Fibroblast of skin of abdomen (primary cell): Measurements from ENCODE around the gene AGPAT2. TPM values are rescaled to one million over a fixed set of nuclear protein-coding genes. Genes with fewer than 3 reads are reported as not detected.

Experiments used
- DNase-seq: peaks from one replicate; pipeline ENCODE4 v3.0.0-alpha.2; 2013
- polyA plus RNA-seq, 2 experiments: library from polyadenylated mRNA; unstranded; fragments of 120-200 nt; gene quantifications; one replicate each; pipeline ENCODE4 v1.2.1, GENCODE V29; 2013; ENCODE audit not compliant: insufficient read length in 2 of 2

The AGPAT2 gene
- 23.3 TPM for polyA plus RNA-seq (2013, experiment 1 of 2; ENCODE audit: insufficient read length)
- 25.2 TPM for polyA plus RNA-seq (2013, experiment 2 of 2; ENCODE audit: insufficient read length)

DNA sequence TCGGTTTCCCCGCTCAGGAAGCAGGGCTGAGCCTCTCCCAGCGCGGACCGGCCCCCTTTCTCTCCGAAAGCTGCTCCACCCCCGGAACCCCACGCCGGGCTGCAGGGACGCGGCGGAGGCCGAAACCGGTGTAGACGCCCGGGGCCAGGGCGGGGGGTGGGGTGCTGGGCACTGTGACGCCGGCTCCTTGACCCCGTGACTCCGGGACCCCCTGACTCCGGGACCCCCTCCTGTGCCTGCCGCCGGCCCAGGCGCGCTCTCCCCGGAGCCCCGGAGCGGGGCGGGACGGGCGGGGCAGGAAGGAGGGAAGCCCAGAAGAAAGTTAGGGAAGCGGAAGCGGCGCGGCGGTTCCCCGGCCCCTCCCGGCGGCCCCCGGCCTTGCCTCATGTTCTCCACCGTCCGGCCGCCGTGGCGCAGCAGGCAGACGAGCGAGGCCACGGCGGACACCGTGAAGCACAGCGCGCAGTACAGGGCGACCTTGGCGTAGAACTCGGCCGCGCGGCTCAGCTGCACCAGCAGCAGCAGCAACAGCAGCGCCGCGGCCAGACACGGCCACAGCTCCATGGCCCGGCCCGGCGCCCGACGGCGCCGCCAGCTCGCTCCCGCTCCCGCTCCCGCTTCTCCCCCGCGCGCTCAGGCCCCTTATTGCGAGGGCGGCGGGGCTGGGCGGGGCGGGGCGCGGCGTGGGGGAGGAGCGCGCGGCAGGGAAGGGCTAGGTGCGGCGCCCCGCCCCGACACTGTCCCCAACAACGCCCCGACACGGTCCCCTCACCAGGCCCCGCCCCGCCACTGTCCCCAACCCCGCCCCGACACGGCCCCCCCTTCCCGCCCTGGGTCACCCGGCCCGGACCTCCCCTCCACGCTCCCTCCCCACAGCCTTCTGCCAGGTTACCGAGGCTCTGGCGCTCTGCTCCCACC, at the start of gene AGPAT2:
AGPAT2 (minus strand) TSS at position 664 of the 918 bp plus-strand sequence; CDS start at position 564, 100 bp downstream.
- DNase-seq = peak; percentile 31

DNA sequence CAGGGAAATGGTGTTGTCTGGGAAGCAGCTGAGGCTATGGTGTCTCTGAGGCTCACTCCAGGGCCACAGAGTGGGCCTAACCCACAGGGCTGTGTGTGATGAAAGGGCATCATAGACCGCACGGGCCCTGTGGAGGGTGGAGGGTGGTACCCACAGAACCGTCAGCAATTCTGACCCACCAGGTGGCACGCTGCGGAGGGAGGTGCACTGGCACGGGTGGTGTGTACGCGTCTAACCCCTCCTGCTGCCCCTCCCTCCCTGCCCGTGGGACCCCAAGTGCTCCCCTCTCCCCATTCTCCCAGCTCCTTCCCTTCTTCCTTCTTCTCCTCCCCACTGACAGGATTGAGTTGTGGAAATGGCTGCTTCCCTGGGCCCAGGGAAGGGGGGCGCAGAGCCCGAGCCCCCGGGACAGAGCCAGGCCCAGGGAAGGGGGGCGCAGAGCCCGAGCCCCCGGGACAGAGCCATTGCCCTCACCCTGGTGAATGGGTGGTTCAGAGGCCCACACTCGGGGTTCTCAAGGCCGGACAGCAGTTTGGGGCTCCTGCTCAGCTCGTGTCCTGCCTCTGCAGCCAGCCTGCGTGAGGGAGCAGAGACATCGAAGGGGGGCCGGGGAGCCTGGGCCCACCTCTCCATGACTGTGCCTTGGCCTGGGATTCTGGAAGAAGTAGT, 48.7 kb upstream of the AGPAT2 start:
- no peak for DNase-seq

DNA sequence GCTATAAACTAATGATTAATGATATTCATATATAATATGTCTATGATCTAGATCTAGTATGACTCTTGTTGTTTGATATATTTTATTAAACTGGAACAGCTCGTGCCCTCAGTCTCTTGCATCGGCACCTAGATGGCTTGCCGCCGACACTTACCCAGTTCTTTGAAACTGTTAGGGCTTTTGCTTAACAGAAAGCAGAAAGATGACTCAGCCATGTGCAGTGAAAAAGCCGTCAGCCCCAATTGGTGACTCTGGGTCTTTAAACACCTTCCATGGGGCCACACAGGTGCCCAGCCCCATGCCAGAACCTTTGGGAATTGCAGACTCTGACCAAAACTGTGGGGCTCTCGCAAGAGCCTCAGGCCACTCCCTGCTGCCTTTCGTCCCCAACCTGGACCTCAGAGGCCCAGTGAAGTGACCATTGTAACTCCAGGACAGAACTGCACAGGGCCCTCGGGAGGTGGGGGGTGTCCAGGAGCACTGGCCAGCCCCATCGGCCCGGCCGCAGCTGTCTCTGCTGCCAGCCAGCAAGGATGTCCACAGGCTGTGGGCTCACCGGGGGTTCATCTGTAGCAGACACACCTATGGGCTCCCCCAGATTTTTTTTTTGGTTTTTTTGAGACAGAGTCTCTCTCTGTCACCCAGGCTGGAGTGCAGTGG, 47.7 kb upstream of the AGPAT2 start:
- no peak for DNase-seq

DNA sequence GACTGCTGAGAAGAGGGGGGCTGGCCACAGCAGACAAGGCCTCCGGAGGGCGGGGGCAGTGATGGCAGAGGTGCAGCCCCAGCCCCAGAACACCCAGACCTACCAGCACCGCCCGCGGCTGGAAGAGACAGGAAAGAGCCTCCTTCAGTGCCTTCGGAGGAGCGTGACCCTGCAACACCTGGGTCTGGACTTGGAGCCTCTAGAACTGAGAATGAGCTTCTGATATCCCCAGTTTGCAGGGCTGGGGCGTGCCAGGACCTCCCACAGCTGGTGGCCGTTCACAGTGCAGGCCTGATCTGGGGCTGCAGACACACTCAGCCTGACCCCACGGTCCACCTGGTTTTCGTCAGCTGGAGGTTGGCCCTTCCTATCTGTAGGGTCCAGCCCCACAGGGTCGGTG, 46.4 kb upstream of the AGPAT2 start:
- no peak for DNase-seq

DNA sequence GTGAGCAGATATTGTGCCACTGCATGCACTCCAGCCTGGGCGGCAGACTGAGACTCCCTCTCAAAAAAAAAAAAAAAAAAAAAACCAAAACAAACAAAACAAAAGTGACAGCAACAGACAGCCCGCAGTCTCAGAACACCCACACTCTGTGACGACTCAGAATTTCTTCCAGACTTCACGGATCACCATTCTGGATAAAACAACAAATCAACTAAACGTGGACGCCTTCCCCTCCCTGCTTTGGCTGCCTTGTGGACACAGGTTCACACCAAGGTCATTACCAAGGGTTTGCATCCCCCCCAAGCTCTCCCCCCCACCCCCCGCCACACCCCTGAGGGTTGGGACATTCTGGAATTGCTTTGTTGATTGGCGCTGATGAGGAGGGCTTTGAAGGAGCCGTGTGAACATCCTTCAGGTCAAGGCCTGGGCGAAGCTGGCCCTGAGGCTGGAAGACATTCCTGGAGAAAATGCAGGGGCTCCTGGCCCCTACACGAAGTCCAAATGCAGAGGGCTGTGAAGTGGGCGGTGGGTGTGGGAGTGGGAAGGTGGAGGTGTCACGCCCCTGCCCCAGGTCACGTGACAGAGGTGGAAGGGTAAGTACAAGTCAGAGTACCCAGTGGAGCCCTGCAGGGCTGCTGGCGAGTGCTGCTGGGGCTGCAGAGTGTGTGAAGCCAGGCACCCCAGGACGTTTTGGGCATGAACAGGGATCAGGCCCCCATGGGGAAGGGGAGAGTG, 45.4 kb upstream of the AGPAT2 start:
- DNase-seq = no peak

DNA sequence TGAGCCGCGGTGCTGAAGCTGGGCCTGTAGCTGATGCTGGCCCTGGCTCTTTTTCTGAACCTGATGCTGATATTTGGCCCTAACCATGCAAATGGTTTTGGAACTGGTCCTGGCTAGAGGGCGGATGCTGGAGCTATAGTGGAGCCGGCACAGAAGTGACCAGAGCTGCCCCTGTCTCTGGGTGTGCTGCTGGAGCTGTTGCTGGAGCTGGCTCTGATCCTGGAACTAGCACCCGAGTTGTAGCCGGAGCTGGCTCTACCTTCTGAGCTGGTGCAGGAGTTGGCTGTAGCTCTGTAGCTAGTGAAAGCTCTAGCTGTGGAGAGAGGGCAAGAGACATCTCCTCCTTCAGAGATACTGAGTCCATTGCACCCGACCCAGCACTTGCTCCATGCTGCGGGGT, 42.7 kb upstream of the AGPAT2 start:
- no peak for DNase-seq

DNA sequence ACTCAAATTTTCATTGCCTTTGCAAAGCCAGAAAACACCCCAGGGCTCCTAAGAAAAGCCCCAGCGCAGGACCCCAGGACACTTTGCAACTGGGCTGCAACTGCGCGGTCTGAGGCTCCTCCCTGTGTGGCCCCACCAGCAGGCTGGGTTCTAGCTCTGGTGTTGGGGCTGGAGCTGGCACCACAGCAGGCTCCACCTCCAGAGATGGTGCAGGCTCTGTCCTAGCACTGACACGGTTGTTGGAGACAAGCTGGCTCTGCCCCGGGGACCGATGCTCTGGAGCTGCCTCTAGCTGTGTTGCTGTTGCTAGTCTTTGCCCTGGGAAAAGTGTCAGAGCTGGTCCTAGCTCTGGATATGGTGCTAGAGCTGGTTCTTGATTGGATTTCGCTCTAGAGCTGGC, 41.9 kb upstream of the AGPAT2 start:
- DNase-seq = no peak

DNA sequence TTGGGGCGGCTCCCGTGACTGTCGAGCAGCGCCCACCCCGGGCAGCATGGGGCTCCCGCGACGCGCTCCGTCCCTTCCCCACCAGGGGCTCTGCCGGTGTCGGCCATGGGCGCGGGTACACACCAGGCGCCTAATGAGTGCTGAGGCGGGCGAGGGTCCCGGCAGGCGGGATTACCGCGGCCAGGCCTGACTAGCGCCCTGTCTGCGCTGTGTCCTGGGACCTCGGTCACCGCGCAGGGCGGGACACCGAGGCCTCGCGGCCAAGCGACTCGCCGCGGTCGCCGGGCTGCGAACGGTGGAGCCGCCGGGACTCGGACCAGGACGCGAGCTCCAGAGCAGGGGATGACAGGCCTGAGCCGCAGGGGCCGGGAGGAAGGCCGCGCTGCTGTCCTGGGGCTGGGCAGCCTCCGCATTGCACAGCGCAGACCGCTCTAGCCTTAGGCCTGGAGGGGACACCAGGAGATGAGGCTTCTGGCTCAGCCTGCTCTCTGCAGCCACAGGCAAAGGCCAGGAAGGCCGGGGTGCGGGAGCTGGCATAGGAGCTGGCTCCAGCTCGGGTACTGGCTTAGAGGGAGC, 41.4 kb upstream of the AGPAT2 start:
- peak; percentile 18 for DNase-seq

DNA sequence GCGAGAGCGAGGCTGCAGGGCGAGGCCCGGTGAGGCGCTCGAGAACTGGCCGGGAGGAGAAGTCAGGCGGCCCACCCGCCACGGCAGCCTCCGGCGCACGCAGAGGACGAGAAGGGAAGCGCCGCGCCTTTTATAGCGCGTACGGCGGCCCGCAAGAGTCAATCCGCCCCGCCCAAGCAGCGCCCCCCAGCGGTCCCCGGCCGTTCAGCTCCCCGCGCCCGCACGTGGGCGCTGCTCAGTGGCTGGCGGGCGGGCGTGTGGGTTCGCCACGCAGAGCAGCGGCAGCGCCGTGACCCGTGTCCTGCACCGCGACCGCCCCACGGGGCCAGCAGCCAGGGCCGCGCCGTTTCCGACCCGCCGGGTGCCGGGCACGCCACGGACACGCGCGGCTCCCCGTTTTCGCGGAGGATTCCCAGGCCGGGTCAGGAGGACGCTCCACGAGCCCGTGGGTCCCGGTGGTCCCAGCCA, 40.9 kb upstream of the AGPAT2 start:
- peak; percentile 90 for DNase-seq

DNA sequence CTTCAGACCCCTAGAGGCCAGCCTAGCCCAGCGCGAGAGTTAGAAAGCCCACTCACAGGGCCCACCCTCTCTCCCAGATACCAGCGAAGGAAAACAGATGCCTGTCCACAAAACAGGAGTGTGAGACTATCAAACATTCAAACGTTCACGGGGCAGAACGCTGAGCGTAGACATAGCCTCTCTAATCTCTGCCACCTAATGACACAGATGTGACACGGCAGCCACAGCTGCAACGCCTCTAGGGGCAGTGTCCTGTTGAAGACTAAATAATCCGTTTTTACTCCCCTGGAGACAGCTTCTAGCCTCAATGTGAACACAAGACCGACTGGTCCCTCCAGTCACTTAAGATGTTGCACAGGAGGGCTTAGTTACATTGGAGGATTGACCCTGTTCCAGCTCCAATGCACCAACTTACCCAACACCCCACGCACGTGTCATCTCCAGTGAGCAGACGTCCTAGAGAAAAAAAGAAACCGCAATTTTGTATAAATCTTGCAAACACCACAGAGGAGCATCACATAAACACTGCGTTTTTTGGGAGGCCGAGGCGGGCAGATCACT, 39.5 kb upstream of the AGPAT2 start:
- no peak for DNase-seq

DNA sequence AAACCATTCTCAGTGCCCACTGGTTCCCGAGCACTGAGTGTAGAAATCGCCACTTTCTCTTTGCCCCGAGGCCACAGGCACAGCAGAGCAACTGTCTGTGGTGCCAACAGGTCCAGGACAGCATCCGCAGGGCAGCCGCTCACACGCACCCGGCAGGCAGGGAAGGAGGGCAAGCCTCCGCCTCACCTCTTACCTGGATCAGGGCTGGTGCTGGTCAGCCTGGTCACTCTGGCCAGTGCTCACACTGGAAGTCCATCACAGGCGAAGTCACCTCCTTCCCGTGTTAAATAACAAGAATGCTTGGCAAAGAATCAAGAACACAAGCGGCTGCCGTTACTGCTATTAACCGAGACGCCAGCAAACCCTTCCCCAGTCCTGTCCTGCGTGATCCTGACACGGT, 38.9 kb upstream of the AGPAT2 start:
- no peak for DNase-seq

DNA sequence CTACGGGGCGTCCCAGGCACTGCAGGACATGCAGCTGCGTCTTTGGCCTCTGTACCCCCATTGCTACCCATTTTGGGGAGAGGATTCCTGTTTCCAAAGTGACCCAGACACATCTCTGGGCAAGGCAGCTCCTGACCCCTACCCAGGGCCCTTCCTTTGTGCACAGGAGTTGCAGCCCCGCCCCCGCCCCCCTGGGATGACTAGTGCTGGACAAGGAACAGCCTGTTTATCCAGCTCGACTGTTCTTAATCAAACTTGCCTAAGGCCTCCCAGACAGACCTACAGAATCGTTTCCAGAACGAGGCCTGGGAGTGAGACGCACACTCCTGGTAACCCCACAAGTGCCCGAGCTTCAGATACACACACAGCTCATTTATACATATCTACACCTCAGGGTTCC, 38.4 kb upstream of the AGPAT2 start:
- DNase-seq = peak; percentile 30

DNA sequence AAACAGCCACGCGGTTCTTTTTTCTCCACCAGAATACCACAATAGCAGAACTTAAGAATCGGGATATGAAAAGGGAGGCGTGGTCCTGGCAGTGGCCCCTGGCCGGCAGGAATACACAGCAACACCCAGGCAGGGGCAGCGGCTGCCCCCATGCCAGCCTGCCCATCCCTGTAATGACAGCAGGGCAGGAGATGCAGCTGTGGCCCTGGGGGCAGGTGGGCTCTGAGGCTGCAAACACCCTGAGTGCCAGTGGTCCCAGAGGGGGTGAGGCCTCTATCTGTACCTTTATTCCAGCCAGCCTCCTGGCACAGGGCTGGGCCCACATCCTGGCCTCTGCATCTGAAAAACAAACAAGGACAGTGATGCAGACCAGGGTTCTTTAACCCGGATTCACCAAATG, 37.5 kb upstream of the AGPAT2 start:
- DNase-seq = no peak

DNA sequence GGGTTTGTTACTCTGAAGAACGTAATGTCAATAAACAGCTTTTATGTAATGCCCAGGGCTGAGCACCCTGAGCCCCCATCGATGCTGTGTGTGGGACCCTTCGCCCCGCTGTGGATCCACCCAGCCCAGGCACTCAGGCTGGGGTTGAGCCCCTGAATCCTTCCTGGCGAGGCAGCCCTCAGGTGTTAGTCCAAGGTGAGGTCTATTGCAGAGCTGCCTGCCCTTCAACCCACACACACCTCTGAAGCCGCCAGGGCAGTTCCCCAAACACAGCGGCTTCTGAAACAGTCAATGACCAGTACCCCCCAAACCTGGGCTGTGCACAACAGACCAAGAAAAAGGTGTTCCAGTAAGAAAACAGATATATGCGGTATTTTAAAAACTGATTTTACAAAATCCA, 36.7 kb upstream of the AGPAT2 start:
- DNase-seq = no peak

DNA sequence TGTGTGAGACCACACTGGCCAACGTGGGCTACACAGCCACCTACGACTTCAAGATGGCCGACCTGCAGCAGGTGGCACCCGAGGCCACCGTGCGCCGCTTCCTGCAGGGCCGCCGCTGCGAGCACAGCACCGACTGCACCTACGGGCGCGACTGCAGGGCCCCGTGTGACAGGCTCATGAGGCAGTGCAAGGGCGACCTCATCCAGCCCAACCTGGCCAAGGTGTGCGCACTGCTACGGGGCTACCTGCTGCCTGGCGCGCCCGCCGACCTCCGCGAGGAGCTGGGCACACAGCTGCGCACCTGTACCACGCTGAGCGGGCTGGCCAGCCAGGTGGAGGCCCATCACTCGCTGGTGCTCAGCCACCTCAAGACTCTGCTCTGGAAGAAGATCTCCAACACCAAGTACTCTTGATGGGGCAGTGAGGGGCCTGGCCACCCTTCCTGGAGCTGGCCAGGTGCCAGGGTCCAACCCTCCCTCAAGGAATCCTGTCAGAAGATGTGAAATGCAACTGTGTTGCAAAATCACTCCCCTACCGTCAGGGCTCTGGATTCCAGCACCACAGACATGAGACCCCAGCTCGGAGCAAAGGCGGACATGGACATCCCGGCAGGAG, 36.2 kb upstream of the AGPAT2 start:
- DNase-seq = no peak

DNA sequence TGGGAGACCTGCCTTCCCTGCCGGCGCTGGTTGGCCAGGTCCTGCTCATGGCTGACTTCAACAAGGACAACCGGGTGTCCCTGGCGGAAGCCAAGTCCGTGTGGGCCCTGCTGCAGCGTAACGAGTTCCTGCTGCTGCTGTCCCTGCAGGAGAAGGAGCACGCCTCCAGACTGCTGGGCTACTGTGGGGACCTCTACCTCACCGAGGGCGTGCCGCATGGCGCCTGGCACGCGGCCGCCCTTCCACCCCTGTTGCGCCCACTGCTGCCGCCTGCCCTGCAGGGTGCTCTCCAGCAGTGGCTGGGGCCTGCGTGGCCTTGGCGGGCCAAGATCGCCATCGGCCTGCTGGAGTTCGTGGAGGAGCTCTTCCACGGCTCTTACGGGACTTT, 35.7 kb upstream of the AGPAT2 start:
- DNase-seq = no peak

DNA sequence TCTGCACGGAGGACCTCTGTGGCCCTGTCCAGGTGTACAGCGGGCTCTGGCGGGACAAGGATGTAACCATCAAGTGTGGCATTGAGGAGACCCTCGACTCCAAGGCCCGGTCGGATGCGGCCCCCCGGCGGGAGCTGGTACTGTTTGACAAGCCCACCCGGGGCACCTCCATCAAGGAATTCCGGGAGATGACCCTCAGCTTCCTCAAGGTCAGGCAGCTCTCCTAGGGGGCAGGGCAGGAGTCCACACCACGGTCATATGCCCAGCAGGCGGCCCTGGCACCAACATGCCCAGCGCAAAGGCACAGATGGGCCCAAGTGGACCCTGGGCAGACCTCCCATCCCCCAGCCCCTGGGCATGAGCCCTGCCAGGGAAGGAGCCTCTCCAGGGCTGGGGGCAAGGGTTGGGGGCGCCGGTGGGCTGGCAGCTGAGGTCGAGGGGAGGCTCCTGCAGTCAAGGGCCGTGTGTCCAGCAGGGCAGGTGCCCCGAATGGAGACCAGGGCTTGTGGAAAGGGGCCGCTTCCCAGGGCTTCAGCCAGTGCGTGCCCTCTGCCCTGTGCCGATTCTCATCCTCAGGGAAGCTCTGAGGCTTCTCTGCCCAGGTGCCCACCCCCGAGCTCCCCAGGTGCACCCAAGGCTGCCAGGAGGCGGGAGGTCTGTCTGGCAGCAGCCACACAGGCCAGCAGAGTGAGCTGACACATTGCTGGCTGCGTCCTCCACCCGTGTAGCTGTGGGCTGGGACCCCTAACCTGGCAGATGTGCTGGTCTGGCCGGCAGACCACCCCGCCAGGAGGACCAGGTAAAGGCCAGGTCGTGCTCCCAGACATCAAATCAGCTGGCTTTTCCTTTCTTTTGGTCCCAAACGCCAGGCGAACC, 35.1 kb upstream of the AGPAT2 start:
- no peak for DNase-seq

DNA sequence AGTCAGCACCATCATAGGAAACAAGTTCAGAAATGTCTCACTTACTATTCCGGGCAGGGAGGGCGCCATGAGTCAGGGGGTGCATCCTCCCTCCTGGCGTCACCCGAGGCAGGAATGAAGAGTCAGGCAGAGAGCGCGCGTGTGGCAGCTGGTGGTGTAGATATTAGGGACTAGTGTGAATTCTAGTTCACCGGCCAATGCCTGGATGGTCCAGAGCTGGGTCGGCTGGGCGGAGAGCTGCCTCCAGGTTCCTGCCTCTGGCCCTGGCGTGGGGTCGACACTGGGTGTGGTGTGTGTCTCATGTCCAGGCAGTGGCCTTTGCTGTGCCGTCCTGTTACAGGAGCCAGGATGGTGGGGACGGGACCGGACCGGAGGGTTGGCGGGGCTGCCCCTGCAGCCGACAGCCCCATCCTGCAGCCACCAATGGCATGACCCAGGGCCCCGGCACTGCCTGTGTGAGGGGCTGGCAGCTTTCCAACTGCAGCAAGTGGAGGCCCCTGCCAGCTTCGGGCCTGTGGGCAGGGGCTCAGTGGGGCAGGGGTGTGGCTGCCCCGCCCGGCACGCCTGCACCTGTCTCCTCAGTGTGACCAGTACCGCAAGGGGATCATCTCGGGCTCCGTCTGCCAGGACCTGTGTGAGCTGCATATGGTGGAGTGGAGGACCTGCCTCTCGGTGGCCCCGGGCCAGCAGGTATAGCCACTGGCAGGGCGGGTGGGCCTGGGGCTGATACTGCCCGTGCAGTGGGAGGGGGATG, 34.3 kb upstream of the AGPAT2 start:
- DNase-seq = peak; percentile 38

DNA sequence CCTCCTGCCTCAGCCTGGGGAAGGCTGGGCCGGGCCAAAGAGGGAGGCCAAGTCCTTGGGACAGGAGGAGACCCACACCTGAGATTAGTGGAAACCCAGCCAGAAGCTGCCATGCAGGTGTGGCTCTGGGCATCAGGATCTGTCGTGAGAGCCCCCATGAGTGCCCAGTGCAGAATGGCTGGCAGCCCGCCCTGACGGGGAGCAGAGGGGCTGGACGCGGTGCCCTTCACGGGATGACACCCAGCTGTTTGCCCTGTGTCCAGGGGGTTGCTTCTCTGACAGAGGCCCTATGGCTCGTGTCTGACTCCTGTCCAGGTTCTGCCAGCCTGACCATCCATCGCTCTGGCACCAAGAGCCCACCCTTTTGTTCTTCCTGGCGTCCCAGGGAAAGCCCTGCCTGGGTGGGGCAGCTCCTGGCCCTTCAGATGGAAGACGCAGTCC, 33.7 kb upstream of the AGPAT2 start:
- DNase-seq = no peak
